IPS DF 6.9 (cell line): ENCODE measurements around the gene ELP2.

Source experiments
- DNase-seq: peaks from one replicate; pipeline ENCODE4 v3.0.0-alpha.2; 2013; ENCODE audit warnings: low read depth, low spot score
- H3K27ac ChIP-seq: one replicate; pipeline ENCODE4 v1.5.1; 2013; ENCODE audit warnings: low read length, control low read depth
- H3K27me3 ChIP-seq: 2 replicates; pipeline ENCODE4 v1.6.1; 2013; ENCODE audit warnings: mild to moderate bottlenecking, low read length; ENCODE audit not compliant: control insufficient read depth, insufficient read depth
- H3K36me3 ChIP-seq: 2 replicates; pipeline ENCODE4 v1.6.1; 2013; ENCODE audit warnings: low read length; ENCODE audit not compliant: control insufficient read depth, insufficient read depth
- H3K4me1 ChIP-seq: 2 replicates; pipeline ENCODE4 v1.6.1; 2013; ENCODE audit warnings: low read length; ENCODE audit not compliant: control insufficient read depth, insufficient read depth
- H3K4me3 ChIP-seq: 2 replicates; pipeline ENCODE4 v1.5.1; 2013; ENCODE audit warnings: mild to moderate bottlenecking, low read length
- H3K9me3 ChIP-seq: 2 replicates; pipeline ENCODE4 v1.6.1; 2013; ENCODE audit warnings: low read length, inconsistent platforms; ENCODE audit not compliant: control insufficient read depth, insufficient read depth
- WGBS: extraction: QIAGEN DNeasy Blood & Tissue Kit; methylation state at CpG from one replicate; pipeline ENCODE4 v1.1.7; 2013; ENCODE audit warnings: mixed read lengths, missing lambda C conversion rate; ENCODE audit not compliant: insufficient read length, insufficient coverage; 5-methylcytosine and 5-hydroxymethylcytosine counted together

Gene ELP2

DNA sequence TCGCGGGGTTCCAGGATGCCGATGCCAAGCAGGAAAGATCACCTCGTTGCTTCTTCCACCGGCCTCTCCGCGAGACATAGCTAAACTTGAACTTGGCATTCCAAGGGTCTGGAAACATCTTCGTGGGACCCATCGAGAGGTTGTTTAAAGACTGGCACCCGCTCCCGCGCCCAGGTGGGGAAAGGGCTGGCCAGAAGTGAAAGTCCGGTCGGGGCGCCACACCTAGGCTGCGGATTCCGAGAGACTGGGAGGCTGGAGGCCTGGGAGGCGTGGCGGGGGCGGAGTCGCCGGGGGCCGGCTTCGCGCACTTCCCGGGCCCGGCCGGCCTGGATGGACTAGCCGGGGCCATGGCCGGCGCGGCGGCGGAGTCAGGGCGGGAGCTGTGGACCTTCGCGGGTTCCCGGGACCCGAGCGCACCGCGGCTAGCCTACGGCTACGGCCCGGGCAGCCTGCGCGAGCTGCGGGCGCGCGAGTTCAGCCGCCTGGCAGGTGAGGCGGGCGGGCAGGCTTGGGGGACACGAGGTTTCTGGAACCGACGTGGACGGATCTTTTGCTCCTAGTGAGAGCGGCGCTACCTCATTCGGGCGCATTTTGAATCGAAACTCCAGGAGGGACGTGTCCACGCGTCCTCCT, 57.6 kb downstream of the ELP2 start, which contains the start of gene MOCOS:
TSS of gene MOCOS (plus strand) at position 305 of the 633 bp plus-strand sequence. CDS start at position 348, 43 bp downstream.
- Histone ChIP-seq H3K27ac (no peak within 1 kb of the TSS), H3K4me3 (peak within 1 kb of the TSS; percentile 65; the same call in 1 of the 2 replicates), H3K4me1 (peaks cover 8% of the 10 kb centered on the region), H3K36me3 (no peaks in the 10 kb centered on the region), H3K27me3 (peaks cover 9% of the 10 kb centered on the region; the same call in 1 of the 2 replicates), H3K9me3 (no peaks in the 10 kb centered on the region)
- no peak for DNase-seq
- no CpG with 5 or more reads among the region's 66 CpGs for WGBS

- Histone ChIP-seq H3K4me1 (peaks cover 8% of the 10 kb centered on the region), H3K4me3 (peak overlapping the region; percentile 65; the same call in 1 of the 2 replicates), H3K27me3 (peaks cover 9% of the 10 kb centered on the region; the same call in 1 of the 2 replicates), H3K36me3 (no peaks in the 10 kb centered on the region), H3K9me3 (no peaks in the 10 kb centered on the region), H3K27ac (no peak overlapping the region)
- WGBS = no CpG with 5 or more reads among the region's 43 CpGs
- no peak for DNase-seq
Observed at GRCh38 chr18:36187826-36188721, 58.4 kb downstream of the ELP2 start.

DNA sequence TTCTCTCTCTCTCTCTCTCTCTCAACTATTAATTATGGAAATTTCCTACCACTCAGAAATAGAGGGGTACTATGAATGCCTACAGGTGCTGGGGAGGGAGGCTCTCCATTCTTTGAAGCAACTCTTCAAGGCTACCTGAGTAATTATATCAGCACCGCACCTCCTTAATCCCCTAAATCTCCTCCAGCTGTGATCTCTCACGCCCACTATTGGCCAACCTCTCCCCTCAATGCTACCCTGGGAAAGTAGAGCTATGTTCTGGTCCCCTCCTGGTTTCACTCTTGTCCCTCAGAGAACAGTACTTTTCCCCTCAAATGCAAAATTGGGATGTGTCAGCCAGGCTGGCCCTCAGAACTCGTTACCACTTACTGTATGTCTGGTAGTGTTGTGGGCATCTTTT, 59.2 kb downstream of the ELP2 start:
- Histone ChIP-seq H3K9me3 (no peaks in the 10 kb centered on the region), H3K36me3 (no peaks in the 10 kb centered on the region), H3K4me1 (peaks cover 8% of the 10 kb centered on the region), H3K27ac (no peak overlapping the region), H3K4me3 (no peak overlapping the region), H3K27me3 (peaks cover 9% of the 10 kb centered on the region; the same call in 1 of the 2 replicates)
- no CpG with 5 or more reads among the region's 3 CpGs for WGBS
- DNase-seq = no peak

- Histone ChIP-seq H3K36me3 (no peaks in the 10 kb centered on the region), H3K27ac (no peak overlapping the region), H3K27me3 (peaks cover 9% of the 10 kb centered on the region; the same call in 1 of the 2 replicates), H3K4me3 (no peak overlapping the region), H3K4me1 (peaks cover 8% of the 10 kb centered on the region), H3K9me3 (no peaks in the 10 kb centered on the region)
- DNase-seq = no peak
- WGBS = no CpG with 5 or more reads among the region's 4 CpGs
Observed at GRCh38 chr18:36189486-36189885, 59.8 kb downstream of the ELP2 start.

DNA sequence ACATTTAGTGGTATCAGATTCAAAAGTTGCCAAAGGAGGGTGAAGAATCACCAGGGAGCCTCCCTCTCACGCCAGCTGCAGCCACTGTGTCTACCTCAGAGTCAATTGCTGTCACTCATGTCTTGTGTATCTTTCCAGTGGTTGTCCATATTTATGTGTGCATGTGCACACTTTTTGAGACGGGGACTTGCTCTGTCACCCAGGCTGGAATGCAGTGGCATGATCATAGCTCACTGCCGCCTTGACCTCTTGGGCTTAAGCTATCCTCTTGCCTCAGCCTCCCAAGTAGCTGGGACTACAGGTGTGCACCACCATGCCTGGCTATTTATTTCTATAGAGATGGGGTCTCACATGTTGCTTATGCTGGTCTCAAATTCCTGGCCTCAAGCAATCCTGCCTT, 61.6 kb downstream of the ELP2 start:
- no peaks in the 10 kb centered on the region for H3K9me3 ChIP-seq
- H3K4me3 ChIP-seq = no peak overlapping the region
- peaks cover 6% of the 10 kb centered on the region; the same call in 1 of the 2 replicates for H3K27me3 ChIP-seq
- no peak for DNase-seq
- no CpG with 5 or more reads among the region's 3 CpGs for WGBS
- no peak overlapping the region for H3K27ac ChIP-seq
- H3K4me1 ChIP-seq = peaks cover 5% of the 10 kb centered on the region
- H3K36me3 ChIP-seq = no peaks in the 10 kb centered on the region

DNA sequence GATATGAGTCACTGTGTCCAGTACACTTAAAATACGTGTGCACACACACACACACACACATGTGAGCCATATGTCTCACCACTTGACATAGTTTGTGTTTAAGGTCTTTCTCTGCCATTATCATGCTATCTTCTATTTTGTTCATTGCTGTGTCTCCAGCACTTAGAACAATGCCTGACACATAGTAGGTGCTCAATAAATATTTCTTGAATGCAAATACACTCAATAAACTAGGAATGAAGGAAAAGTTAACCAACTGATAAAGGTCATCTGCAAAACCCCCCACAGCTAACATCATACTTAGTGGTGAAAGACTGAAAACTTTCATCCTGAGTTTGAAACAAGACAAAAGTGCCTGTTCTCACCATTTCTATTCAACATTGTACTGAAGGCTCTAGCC, 62.0 kb downstream of the ELP2 start:
- H3K4me1 ChIP-seq = peaks cover 4% of the 10 kb centered on the region
- no peak for DNase-seq
- no peaks in the 10 kb centered on the region for H3K9me3 ChIP-seq
- no peak overlapping the region for H3K27ac ChIP-seq
- H3K27me3 ChIP-seq = peaks cover 5% of the 10 kb centered on the region; the same call in 1 of the 2 replicates
- no CpG with 5 or more reads among the region's 1 CpG for WGBS
- no peaks in the 10 kb centered on the region for H3K36me3 ChIP-seq
- H3K4me3 ChIP-seq = no peak overlapping the region

DNA sequence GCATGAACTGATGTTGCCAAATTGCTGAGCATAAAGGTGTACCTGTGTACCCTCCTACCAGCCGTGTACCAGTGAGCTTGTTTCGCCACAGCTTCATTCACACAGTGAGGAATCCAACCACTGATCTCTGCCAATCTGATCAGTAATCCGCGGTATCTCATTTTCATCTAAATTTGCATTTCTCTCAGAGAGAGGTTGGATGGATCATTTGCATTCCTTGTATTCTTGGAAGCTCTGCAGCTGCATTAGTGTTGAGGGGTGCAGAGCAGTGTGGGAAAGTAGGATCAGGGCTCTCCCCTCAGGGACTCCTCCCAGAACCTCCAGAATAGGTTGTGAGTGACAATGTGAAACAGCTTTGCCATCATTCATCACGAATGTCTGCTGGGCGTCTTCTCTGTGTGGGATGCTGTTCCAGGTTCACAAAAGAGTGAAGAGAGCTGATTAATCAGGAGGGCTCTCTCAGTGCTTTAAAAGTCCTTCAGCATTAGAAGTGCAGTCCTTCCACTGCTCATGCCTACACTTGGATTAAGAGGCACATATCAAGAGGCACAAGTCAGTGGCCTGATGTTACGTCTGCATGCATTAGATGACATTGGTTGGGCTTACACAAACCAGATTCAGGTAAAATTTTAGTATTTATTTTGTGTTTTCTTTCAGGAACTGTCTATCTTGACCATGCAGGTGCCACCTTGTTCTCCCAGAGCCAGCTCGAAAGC, 65.1 kb downstream of the ELP2 start:
- DNase-seq = no peak
- Histone ChIP-seq H3K36me3 (no peaks in the 10 kb centered on the region), H3K27me3 (no peaks in the 10 kb centered on the region), H3K4me1 (no peaks in the 10 kb centered on the region), H3K4me3 (no peak overlapping the region), H3K9me3 (no peaks in the 10 kb centered on the region), H3K27ac (no peak overlapping the region)
- WGBS = no CpG with 5 or more reads among the region's 8 CpGs

DNA sequence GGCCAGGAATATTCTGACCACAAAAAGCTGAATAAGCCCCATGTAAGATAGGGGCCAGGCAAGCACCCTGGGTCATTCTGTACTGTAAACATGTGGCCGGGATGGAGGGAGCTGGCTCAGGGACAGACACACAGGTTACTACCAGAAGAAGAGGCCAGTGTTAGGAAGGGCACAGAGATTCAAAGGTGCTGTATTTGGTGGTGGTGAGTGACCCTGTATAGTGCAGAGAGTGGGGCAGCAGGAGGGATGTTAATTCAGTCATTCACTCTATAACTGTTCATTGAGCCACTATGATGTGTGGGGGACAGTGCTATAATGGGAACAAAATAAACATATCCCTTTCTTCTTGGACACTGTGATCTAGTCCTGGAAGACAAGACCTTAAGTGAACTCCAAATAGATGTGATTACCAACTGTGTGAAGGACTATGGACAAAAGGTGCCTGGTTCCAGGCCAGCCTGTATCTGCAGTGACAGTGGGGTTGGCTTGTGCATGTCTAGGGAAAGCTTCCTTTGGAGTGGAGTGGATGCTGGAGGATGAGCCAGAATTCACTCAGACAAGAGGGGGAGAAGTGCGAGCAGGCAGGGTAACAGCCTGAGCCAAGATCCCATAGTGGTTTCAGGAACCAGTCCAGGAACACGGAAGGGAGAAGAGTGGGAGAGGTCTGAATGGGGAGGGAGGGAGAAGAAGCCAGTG, 65.9 kb downstream of the ELP2 start:
- Histone ChIP-seq H3K4me3 (no peak overlapping the region), H3K27me3 (no peaks in the 10 kb centered on the region), H3K4me1 (no peaks in the 10 kb centered on the region), H3K27ac (no peak overlapping the region), H3K9me3 (no peaks in the 10 kb centered on the region), H3K36me3 (no peaks in the 10 kb centered on the region)
- no peak for DNase-seq
- WGBS = no CpG with 5 or more reads among the region's 3 CpGs

GRCh38 chr18:36196238-36196995, 66.7 kb downstream of the ELP2 start:
- Histone ChIP-seq H3K36me3 (no peaks in the 10 kb centered on the region), H3K4me3 (no peak overlapping the region), H3K27me3 (no peaks in the 10 kb centered on the region), H3K9me3 (no peaks in the 10 kb centered on the region), H3K27ac (no peak overlapping the region), H3K4me1 (no peaks in the 10 kb centered on the region)
- DNase-seq = no peak
- WGBS = no CpG with 5 or more reads among the region's 6 CpGs
